AG10803 (cell line): ENCODE data around the gene BTN2A1.

Source experiments
- DNase-seq: peaks from one replicate; pipeline ENCODE4 v3.0.0; 2010; ENCODE audit warnings: low read depth
- H3K4me3 ChIP-seq: 2 replicates; pipeline ENCODE4 v1.5.1; 2011; ENCODE audit warnings: mild to moderate bottlenecking, low read length, control low read depth
- TF ChIP-seq, protein P1 (sequence below): conservative IDR thresholded peaks from 2 replicates; pipeline ENCODE4 v1.5.1; 2011; ENCODE audit warnings: mild to moderate bottlenecking, low read length, control low read depth, inconsistent platforms

Gene BTN2A1

DNA sequence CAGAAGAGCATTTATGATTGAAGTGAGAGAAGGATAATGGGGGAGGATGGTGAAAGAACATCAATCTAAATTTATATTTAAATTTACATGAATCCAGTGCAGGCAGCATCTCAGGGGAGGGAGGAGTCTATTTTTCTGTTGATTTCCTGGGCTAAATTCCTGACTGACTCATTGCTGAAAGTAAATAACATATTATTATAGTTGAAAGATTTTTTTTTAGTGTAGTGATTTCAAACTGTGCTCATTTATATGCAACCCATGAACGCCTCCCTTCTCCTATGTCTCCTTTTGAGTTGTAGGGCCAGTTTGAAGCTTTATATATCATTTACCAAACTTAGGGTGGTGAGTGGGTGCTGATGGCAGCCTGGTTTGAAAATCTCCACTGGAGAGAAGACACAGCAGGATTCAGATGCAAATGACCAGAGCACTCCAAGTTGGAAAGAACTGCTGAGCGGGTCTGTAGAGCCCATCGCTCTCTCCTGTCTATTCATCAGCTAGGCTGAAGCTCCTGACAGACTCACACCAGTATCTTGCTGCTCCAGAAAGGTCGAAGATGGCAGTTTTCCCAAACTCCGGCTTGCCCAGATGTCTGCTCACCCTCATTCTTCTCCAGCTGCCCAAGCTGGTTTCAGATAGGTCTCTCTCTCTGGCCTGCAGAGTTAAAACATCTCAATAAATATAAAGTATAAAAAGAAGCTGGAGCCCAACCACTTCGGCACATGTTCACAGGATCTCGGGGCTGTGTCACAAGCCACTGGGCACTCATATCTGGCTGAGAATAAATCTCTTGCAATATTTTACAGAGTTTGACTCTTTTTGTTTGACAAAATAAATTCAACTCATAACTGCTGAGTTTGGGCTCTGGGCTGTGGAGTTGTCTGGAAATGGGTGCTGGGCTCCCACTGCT, 18.3 kb downstream of the BTN2A1 start:
- no peak overlapping the region for H3K4me3 ChIP-seq
- TF ChIP-seq, protein P1, sequence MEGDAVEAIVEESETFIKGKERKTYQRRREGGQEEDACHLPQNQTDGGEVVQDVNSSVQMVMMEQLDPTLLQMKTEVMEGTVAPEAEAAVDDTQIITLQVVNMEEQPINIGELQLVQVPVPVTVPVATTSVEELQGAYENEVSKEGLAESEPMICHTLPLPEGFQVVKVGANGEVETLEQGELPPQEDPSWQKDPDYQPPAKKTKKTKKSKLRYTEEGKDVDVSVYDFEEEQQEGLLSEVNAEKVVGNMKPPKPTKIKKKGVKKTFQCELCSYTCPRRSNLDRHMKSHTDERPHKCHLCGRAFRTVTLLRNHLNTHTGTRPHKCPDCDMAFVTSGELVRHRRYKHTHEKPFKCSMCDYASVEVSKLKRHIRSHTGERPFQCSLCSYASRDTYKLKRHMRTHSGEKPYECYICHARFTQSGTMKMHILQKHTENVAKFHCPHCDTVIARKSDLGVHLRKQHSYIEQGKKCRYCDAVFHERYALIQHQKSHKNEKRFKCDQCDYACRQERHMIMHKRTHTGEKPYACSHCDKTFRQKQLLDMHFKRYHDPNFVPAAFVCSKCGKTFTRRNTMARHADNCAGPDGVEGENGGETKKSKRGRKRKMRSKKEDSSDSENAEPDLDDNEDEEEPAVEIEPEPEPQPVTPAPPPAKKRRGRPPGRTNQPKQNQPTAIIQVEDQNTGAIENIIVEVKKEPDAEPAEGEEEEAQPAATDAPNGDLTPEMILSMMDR = no peak
- DNase-seq = peak; percentile 11

DNA sequence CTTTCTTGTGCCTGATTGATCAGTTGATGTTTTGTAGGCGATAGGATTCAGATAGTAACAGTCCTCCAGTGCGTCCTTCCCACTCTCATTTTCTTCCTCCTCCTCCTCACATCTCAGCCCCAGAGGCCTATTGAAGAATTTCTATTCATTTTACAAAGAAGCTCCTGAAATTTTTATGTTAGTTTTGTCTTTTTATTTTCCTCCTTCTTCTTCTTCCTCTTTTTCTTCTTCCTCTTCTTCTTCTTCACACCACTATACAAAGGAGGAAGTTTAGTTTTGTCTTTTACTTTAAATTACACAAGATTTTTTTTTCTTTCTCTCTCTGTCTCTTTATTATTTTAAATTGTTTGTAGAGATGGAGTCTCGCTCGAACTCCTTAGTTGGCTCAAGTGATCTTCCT, 19.1 kb downstream of the BTN2A1 start:
- TF ChIP-seq, protein P1 = no peak
- DNase-seq = no peak
- H3K4me3 ChIP-seq = no peak overlapping the region

- no peak overlapping the region for H3K4me3 ChIP-seq
- DNase-seq = no peak
Measured at GRCh38 chr6:26477426-26477825, 19.7 kb downstream of the BTN2A1 start.

DNA sequence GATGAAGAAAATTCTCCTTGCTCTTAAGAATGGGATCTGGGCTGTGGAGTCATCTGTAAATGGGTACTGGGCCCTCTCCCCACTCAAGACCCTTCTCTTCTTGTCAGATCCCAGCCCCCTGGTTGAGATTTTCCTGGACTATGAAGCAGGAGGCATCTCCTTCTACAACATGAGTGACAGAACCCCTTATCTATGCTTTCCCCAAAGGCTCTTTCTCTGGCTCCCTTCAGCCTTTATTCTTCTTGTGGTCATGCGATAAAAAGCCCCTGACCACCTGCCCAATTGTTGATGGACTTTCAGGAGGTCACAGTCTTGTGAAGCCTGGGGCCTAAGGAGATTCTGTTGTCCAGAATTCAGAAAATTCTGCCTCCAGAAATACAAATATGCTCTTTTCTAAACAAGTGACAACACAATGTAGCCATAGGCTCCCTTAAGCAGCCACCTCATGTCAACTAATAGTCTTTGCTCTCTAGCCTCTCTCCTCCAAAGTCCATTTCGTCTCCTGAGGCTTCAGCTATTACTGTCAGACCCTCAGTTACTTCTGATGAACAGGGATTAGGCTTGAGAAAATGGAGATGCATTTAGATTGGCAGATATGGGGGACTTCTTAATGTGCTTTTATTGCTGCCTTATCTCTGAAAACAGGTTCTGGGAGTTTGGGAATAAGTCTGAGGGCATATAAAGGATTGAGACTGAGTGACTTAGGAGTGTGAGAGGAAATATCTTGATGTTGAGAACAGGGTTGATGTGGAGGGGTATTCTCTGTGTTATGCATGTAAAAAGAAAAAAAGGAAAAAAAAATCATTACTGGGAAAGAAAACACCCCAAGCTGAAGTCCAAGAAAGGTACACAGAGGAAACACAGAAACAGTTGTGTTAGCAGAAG, 20.6 kb downstream of the BTN2A1 start:
- DNase-seq = no peak
- no peak overlapping the region for H3K4me3 ChIP-seq
- TF ChIP-seq, protein P1 = no peak

More at GRCh38 chr6:26477426-26477825, 19.7 kb downstream of the BTN2A1 start:
- TF ChIP-seq, protein P1 = no peak

DNA sequence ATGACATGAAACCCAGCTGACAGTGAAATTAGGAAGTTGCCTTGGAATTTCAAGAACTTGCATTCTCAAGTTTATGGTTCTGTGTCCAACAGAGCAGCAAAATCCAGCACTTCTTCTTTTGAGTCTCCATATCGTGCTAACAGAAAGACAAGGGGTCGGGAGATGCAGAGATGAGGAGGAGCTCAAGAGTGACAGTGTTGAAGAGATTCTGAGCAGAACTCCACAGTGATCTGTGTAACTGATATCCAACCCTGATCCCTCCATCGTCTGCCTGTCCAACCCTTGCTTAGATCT, 21.2 kb downstream of the BTN2A1 start:
- DNase-seq = no peak
- no peak overlapping the region for H3K4me3 ChIP-seq
- TF ChIP-seq, protein P1 = no peak

DNA sequence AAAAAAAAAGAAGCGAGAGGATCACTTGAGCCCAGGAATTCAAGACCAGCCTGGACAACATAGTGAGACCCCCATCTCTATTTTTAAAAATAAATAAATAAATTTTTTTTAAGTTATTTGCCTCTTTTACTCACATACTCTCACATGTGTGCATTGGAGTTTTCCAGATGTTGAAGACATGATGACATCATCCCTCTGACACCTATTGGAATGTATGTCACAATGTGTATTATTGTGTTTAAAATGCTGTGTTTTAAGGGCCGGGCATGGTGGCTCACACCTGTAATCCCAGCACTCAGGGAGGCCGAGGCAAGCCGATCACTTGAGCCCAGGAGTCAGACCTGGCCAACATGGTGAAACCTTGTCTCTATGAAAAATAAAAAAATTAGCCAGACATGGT, 24.6 kb downstream of the BTN2A1 start:
- TF ChIP-seq, protein P1 = no peak
- no peak for DNase-seq
- no peak overlapping the region for H3K4me3 ChIP-seq
